Heart left ventricle (tissue), 16 donors: Measurements from ENCODE around the gene EVL. TPM values are rescaled to one million over a fixed set of nuclear protein-coding genes. Genes with fewer than 3 reads are reported as not detected.

ENCODE experiments used
- ATAC-seq, 4 donors: fragments of 200-7000 bp; cut with Tn5 transposase; one replicate each; pipeline ENCODE4 v1.9.1; 2020 to 2022; ENCODE audit warnings: moderate library complexity in 4 of 4, mild to moderate bottlenecking in 3 of 4, moderate number of reproducible peaks in 1 of 4
- DNase-seq, 5 donors: peaks; one replicate each; pipeline ENCODE4 v3.0.0-alpha.2; 2020
- H3K27ac ChIP-seq, 12 donors: fragments of 200-600 bp; sonication (generic) in 4 of 12; one replicate each; pipeline versions ENCODE4 v1.5.0 to v1.8.0; 2016 to 2022; ENCODE audit warnings: mild to moderate bottlenecking in 2 of 12
- H3K27me3 ChIP-seq, 9 donors: fragments of 200-600 bp; sonication (generic) in 2 of 9; one replicate each; pipeline versions ENCODE4 v1.5.1 to v1.8.0; 2016 to 2022; ENCODE audit warnings: mild to moderate bottlenecking in 3 of 9
- H3K36me3 ChIP-seq, 9 donors: fragments of 200-600 bp; sonication (generic) in 2 of 9; one replicate each; pipeline versions ENCODE4 v1.5.0 to v1.8.0; 2018 to 2022; ENCODE audit warnings: mild to moderate bottlenecking in 2 of 9
- H3K4me1 ChIP-seq, 12 donors: fragments of 200-600 bp; sonication (generic) in 4 of 12; one replicate each; pipeline versions ENCODE4 v1.5.0 to v1.8.0; 2016 to 2022; ENCODE audit warnings: mild to moderate bottlenecking in 3 of 12
- H3K4me3 ChIP-seq, 12 donors: fragments of 200-600 bp; sonication (generic) in 4 of 12; one replicate each; pipeline versions ENCODE4 v1.5.0 to v1.8.0; 2017 to 2022; ENCODE audit warnings: mild to moderate bottlenecking in 9 of 12, moderate library complexity in 4 of 12
- H3K9me3 ChIP-seq, 12 donors: fragments of 200-600 bp; sonication (generic) in 4 of 12; one replicate each; pipeline versions ENCODE4 v1.5.0 to v1.8.0; 2016 to 2022; ENCODE audit warnings: mild to moderate bottlenecking in 1 of 12
- POLR2A ChIP-seq, 2 donors: fragments of 450-650 bp; IDR thresholded peaks; one replicate each; pipeline ENCODE4 v1.6.1; 2017; ENCODE audit warnings: antibody characterized with exemption in 2 of 2, mild to moderate bottlenecking in 2 of 2, moderate library complexity in 2 of 2
- WGBS, 4 donors: extraction: QIAGEN DNeasy Blood & Tissue Kit in 2 of 4; methylation state at CpG; one replicate each; pipeline versions ENCODE4 v1.1.5 to v1.1.7; 2013 to 2018; 5-methylcytosine and 5-hydroxymethylcytosine counted together
- intact Hi-C, 10 donors: fragments of 100-400 bp; cut with DNase I; formaldehyde crosslinking; loops; one replicate each; pipeline versions ENCODE4 v1.11.1 to v1.14.2; 2022
- polyA plus RNA-seq, 2 donors: library from polyadenylated mRNA; stranded (reverse); fragments of 200-250 nt; gene quantifications; one replicate each; pipeline ENCODE4 v1.2.3, GENCODE V29; 2013
- total RNA-seq, 9 donors: library from RNA; depleted of rRNA in 2 of 9; stranded (reverse); fragments of >200 nt in 2 of 9; fragmentation: NEBNext Ultra II Directional in 3 of 9; extraction: Animal tissue kit (Norgen Biotek cat#: 25700) in 3 of 9; gene quantifications; one replicate each; pipeline versions ENCODE4 v1.1.0 to v1.2.4, GENCODE V29; 2016 to 2023
- TF ChIP-seq, protein P1 (sequence below), 12 donors: fragments of 200-600 bp; sonication (generic) in 4 of 12; IDR thresholded peaks; one replicate each; pipeline versions ENCODE4 v1.5.0 to v1.8.0; 2018 to 2022; ENCODE audit warnings: antibody characterized with exemption in 12 of 12, mild to moderate bottlenecking in 5 of 12
- donor health status: ischemic (EF 13 %, LVEDD 7.1; RV severe dilation, severe dysfunction).
- donor health status: healthy with polysubstance abuse.
- donor health status: DM: no; HTN: yes; CAD: no.
- donor health status: DM: no; HTN: no; CAD: no.
- donor health status: ischemic (EF 25% LVEDD 6.9; RV normal size, moderate dysfunction).
- donor health status: ischemic (EF 25% LVEDD 5.7; RV mildly dilated, moderate dysfunction).
- donor health status: healthy.
- donor health status: DM: yes; HTN: yes; CAD: no.
- donor health status: ischemic (EF 35%, LVEDD 5.7; RV mildly dilated, moderate dysfunction).
- donor health status: nonischemic (EF 11% LVEDD 7.7; RV severe dilation, severe dysfunction).
- donor health status: DM: yes; HTN: yes; CAD: no.
- donor health status: PGD.
- donor health status: ischemic (EF 29% LVEDD 5.4; RV normal size, mild dysfunction).
- donor health status: nonischemic (EF 23%, LVEDD 6.1; RV moderate dilation, normal function).

The EVL gene
- total and polyA plus RNA-seq, 11 donors: 23.8 to 116 (median 39.9) TPM

- intact Hi-C loops: no loop called here
- H3K4me1 ChIP-seq: peaks cover 0 to 92% (median 22%) of the 10 kb centered on the region in 12 donors
- ATAC-seq: no peak
Measured at GRCh38 chr14:100077441-100077840, 12.2 kb downstream of the EVL start.

GRCh38 chr14:100078216-100078803, 13.1 kb downstream of the EVL start:
- H3K27ac ChIP-seq: peak overlapping the region in 4 of 12 donors; percentile 11 to 77 (median 53)
- H3K9me3 ChIP-seq: no peaks in the 10 kb centered on the region
- DNase-seq (no peak), ATAC-seq (no peak)
- no peak overlapping the region for H3K4me3 ChIP-seq
- TF ChIP-seq, protein P1, sequence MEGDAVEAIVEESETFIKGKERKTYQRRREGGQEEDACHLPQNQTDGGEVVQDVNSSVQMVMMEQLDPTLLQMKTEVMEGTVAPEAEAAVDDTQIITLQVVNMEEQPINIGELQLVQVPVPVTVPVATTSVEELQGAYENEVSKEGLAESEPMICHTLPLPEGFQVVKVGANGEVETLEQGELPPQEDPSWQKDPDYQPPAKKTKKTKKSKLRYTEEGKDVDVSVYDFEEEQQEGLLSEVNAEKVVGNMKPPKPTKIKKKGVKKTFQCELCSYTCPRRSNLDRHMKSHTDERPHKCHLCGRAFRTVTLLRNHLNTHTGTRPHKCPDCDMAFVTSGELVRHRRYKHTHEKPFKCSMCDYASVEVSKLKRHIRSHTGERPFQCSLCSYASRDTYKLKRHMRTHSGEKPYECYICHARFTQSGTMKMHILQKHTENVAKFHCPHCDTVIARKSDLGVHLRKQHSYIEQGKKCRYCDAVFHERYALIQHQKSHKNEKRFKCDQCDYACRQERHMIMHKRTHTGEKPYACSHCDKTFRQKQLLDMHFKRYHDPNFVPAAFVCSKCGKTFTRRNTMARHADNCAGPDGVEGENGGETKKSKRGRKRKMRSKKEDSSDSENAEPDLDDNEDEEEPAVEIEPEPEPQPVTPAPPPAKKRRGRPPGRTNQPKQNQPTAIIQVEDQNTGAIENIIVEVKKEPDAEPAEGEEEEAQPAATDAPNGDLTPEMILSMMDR (IDR thresholded peaks at IDR 0.05): no peak
- no peak for TF ChIP-seq POLR2A (IDR thresholded peaks at IDR 0.05)
- peaks cover 0 to 91% (median 22%) of the 10 kb centered on the region in 12 donors for H3K4me1 ChIP-seq
- 68 to 76% (median 71%) methylated on average over 10 of the region's 10 CpGs for whole genome bisulfite sequencing, 4 donors
- H3K27me3 ChIP-seq: no peaks in the 10 kb centered on the region
- intact Hi-C loops: no loop called here
- H3K36me3 ChIP-seq: no peaks in the 10 kb centered on the region

More at GRCh38 chr14:100077441-100077840, 12.2 kb downstream of the EVL start:
- TF ChIP-seq, protein P1 (IDR thresholded peaks at IDR 0.05): no peak
- Histone ChIP-seq H3K27me3 (no peaks in the 10 kb centered on the region), H3K36me3 (no peaks in the 10 kb centered on the region), H3K9me3 (no peaks in the 10 kb centered on the region), H3K4me3 (no peak overlapping the region), H3K27ac (peak overlapping the region in 1 of 12 donors; percentile 72)
- WGBS, 4 donors: 97 to 98% (median 97%) methylated on average over 9 of the region's 9 CpGs
- no peak for DNase-seq

- intact Hi-C loops: no loop called here
- DNase-seq (no peak), ATAC-seq (peak; percentile 20 to 44 (median 24))
- no peaks in the 10 kb centered on the region for H3K36me3 ChIP-seq
- TF ChIP-seq, protein P1 (IDR thresholded peaks at IDR 0.05): peak in 1 of 12 donors; percentile 8
- no peak for TF ChIP-seq POLR2A (IDR thresholded peaks at IDR 0.05)
- peak overlapping the region in 1 of 12 donors; percentile 7 for H3K4me3 ChIP-seq
- peak overlapping the region in 4 of 12 donors; percentile 11 to 77 (median 53) for H3K27ac ChIP-seq
- peaks cover 0 to 83% (median 22%) of the 10 kb centered on the region in 12 donors for H3K4me1 ChIP-seq
- H3K27me3 ChIP-seq: no peaks in the 10 kb centered on the region
- no peaks in the 10 kb centered on the region for H3K9me3 ChIP-seq
- WGBS, 4 donors: 70 to 79% (median 72%) methylated on average over 7 to 9 of the region's 9 CpGs
Measured at GRCh38 chr14:100078997-100079725, 13.9 kb downstream of the EVL start.

- Histone ChIP-seq H3K27me3 (no peaks in the 10 kb centered on the region), H3K4me3 (peak overlapping the region in 1 of 12 donors; percentile 7), H3K27ac (peak overlapping the region in 4 of 12 donors; percentile 11 to 77 (median 53)), H3K9me3 (no peaks in the 10 kb centered on the region), H3K4me1 (peaks cover 0 to 78% (median 22%) of the 10 kb centered on the region in 12 donors), H3K36me3 (peaks cover 0 to 3% (median 0%) of the 10 kb centered on the region in 9 donors)
- no peak for TF ChIP-seq POLR2A (IDR thresholded peaks at IDR 0.05)
- TF ChIP-seq, protein P1 (IDR thresholded peaks at IDR 0.05): no peak
- ATAC-seq (peak in 1 of 4 donors; percentile 7), DNase-seq (no peak)
- 55 to 65% (median 57%) methylated on average over 5 of the region's 5 CpGs for WGBS, 4 donors
- intact Hi-C loops: no loop called here
Measured at GRCh38 chr14:100079726-100080005, 14.4 kb downstream of the EVL start.
